Measurements from ENCODE around the gene ELOA. TPM values are rescaled to one million over a fixed set of nuclear protein-coding genes. Genes with fewer than 3 reads are reported as not detected.

ELOA gene
- total and polyA plus RNA-seq, 9 of the 15 experiments (the other 6 are each of a cell fraction or from before 2014, with no cell fraction given), result 31.9 to 98.6 (median 61.3) TPM

DNA sequence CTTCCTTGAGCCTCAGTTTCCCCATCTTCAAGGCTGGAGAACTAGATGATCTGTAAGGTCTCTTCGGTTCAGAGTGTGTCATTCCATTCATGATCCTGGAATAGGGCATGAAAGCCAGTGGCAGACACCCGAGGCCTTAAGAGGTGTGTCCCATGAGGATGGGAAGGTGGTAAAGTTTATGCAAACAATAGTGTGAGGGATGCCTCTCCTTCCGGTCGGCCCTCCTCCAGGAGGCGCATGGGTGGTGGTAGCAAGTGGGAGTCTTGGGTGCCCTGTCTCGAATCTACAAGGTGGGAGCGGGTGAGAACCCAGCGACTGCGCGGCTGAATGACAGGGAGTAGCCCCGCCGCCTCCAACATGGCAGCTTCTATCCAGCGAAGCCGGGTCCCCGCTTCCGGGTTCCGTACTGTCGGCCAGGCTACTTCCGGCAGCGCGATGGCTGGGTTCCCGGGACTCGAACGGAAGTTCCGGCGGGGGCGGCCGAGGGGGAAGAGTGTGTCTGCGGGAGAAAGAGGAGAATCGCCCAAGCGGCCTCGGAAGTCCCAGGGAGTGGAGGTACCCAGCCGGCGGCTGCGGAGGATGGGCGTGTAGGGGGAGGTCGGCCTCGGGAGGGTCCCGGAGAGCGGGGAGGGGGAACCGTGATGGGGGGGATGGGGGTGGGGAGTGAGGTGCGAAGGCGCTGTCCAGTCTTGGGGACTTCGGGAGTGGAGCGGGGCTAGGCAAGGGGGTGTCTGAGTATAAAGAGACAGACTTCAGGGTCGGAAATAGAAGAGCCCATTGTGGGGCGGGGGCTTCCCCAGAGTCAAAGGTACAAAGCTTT is 47.6 kb downstream of the ELOA start, which contains the start of gene LYPLA2 (continued):
- TF ChIP-seq, protein P1, sequence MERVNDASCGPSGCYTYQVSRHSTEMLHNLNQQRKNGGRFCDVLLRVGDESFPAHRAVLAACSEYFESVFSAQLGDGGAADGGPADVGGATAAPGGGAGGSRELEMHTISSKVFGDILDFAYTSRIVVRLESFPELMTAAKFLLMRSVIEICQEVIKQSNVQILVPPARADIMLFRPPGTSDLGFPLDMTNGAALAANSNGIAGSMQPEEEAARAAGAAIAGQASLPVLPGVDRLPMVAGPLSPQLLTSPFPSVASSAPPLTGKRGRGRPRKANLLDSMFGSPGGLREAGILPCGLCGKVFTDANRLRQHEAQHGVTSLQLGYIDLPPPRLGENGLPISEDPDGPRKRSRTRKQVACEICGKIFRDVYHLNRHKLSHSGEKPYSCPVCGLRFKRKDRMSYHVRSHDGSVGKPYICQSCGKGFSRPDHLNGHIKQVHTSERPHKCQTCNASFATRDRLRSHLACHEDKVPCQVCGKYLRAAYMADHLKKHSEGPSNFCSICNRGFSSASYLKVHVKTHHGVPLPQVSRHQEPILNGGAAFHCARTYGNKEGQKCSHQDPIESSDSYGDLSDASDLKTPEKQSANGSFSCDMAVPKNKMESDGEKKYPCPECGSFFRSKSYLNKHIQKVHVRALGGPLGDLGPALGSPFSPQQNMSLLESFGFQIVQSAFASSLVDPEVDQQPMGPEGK (CRISPR knock-in tag; IDR thresholded peaks at IDR 0.05; ENCODE audit: borderline replicate concordance), result no peak
- TF ChIP-seq CHD1 (IDR thresholded peaks at IDR 0.05; ENCODE audit: low read length) (no peak), MTA3 (IDR thresholded peaks at IDR 0.05; ENCODE audit: borderline replicate concordance) (no peak; the same call in 1 of the 2 replicates), SNIP1 (IDR thresholded peaks at IDR 0.05; ENCODE audit: low read depth) (no peak), DACH1 (IDR thresholded peaks at IDR 0.05; ENCODE audit: partially characterized antibody) (no peak), C11orf30 (IDR thresholded peaks at IDR 0.05; ENCODE audit: low read depth) (peak; percentile 67), CC2D1A (IDR thresholded peaks at IDR 0.05) (no peak), SREBF1 (IDR thresholded peaks at IDR 0.05; ENCODE audit: borderline replicate concordance, low read depth, low read length) (no peak; the same call in 1 of the 2 replicates), PHF21A (IDR thresholded peaks at IDR 0.05; ENCODE audit: borderline replicate concordance, low read depth) (no peak), ZZZ3 (IDR thresholded peaks at IDR 0.05) (no peak), TCF7 (IDR thresholded peaks at IDR 0.05; ENCODE audit: borderline replicate concordance) (no peak), SAFB2 (IDR thresholded peaks at IDR 0.05; ENCODE audit: borderline replicate concordance, low read depth, low read length, severe bottlenecking) (no peak)
- TF ChIP-seq, protein P2, sequence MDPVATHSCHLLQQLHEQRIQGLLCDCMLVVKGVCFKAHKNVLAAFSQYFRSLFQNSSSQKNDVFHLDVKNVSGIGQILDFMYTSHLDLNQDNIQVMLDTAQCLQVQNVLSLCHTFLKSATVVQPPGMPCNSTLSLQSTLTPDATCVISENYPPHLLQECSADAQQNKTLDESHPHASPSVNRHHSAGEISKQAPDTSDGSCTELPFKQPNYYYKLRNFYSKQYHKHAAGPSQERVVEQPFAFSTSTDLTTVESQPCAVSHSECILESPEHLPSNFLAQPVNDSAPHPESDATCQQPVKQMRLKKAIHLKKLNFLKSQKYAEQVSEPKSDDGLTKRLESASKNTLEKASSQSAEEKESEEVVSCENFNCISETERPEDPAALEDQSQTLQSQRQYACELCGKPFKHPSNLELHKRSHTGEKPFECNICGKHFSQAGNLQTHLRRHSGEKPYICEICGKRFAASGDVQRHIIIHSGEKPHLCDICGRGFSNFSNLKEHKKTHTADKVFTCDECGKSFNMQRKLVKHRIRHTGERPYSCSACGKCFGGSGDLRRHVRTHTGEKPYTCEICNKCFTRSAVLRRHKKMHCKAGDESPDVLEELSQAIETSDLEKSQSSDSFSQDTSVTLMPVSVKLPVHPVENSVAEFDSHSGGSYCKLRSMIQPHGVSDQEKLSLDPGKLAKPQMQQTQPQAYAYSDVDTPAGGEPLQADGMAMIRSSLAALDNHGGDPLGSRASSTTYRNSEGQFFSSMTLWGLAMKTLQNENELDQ (CRISPR knock-in tag; IDR thresholded peaks at IDR 0.05; ENCODE audit: borderline replicate concordance), result no peak
- TF ChIP-seq, protein P3, sequence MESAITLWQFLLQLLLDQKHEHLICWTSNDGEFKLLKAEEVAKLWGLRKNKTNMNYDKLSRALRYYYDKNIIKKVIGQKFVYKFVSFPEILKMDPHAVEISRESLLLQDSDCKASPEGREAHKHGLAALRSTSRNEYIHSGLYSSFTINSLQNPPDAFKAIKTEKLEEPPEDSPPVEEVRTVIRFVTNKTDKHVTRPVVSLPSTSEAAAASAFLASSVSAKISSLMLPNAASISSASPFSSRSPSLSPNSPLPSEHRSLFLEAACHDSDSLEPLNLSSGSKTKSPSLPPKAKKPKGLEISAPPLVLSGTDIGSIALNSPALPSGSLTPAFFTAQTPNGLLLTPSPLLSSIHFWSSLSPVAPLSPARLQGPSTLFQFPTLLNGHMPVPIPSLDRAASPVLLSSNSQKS (CRISPR knock-in tag; IDR thresholded peaks at IDR 0.05), result no peak

Measured in K562 (cell line).